Coronary artery (tissue), 2 donors: ENCODE data around the gene MSANTD3.
"Not testable (repeated sequence)": the region's sequence is repeated elsewhere in the genome, so short reads cannot be mapped to it uniquely, and the experiment has no call there.

ENCODE experiments used
- DNase-seq: peaks from one replicate; pipeline ENCODE4 v3.0.0-alpha.2; 2017; ENCODE audit warnings: low spot score
- H3K27ac ChIP-seq, 2 donors: fragments of 200-600 bp; sonication (generic); one replicate each; pipeline ENCODE4 v1.5.1; 2016 to 2019
- H3K4me3 ChIP-seq: fragments of 200-600 bp; sonication (generic); 2 replicates; pipeline ENCODE4 v1.5.1; 2016; ENCODE audit warnings: mild to moderate bottlenecking, moderate library complexity
- CTCF ChIP-seq: fragments of 200-600 bp; sonication (generic); IDR thresholded peaks from one replicate; pipeline ENCODE4 v1.5.1; 2019; ENCODE audit warnings: antibody characterized with exemption

Gene MSANTD3

GRCh38 chr9:100430286-100430940 is 3.5 kb downstream of the MSANTD3 start:
- no peak for TF ChIP-seq CTCF

GRCh38 chr9:100431886-100432285 is 4.9 kb downstream of the MSANTD3 start:
- TF ChIP-seq CTCF, result no peak
- no peak for DNase-seq
- no peak overlapping the region for H3K4me3 ChIP-seq

More at GRCh38 chr9:100430286-100430940, 3.5 kb downstream of the MSANTD3 start:
- Histone ChIP-seq H3K27ac (no peak overlapping the region), H3K4me3 (no peak overlapping the region)
- DNase-seq, result no peak

GRCh38 chr9:100432736-100433135 is 5.8 kb downstream of the MSANTD3 start:
- DNase-seq, result no peak
- no peak for TF ChIP-seq CTCF
- no peak overlapping the region for H3K27ac ChIP-seq
- no peak overlapping the region for H3K4me3 ChIP-seq

More at GRCh38 chr9:100431886-100432285, 4.9 kb downstream of the MSANTD3 start:
- H3K27ac ChIP-seq, result no peak overlapping the region

GRCh38 chr9:100436571-100436970 is 9.6 kb downstream of the MSANTD3 start:
- Histone ChIP-seq H3K4me3 (no peak overlapping the region), H3K27ac (no peak overlapping the region)
- TF ChIP-seq CTCF, result no peak
- DNase-seq, result no peak

- Histone ChIP-seq H3K27ac (no peak overlapping the region), H3K4me3 (no peak overlapping the region)
- peak; percentile 87 for TF ChIP-seq CTCF
- DNase-seq, result no peak
These were observed 11.2 kb downstream of the MSANTD3 start for GRCh38 chr9:100437860-100438805.

GRCh38 chr9:100440071-100440470 is 13.1 kb downstream of the MSANTD3 start:
- TF ChIP-seq CTCF, result no peak
- H3K4me3 ChIP-seq, result no peak overlapping the region
- no peak overlapping the region for H3K27ac ChIP-seq
- DNase-seq, result no peak

GRCh38 chr9:100440487-100440886 is 13.5 kb downstream of the MSANTD3 start:
- not testable (repeated sequence) for DNase-seq, H3K27ac ChIP-seq, H3K4me3 ChIP-seq
